WTC11 (cell line): Measurements from ENCODE around the gene SUPT4H1. TPM values are rescaled to one million over a fixed set of nuclear protein-coding genes. Genes with fewer than 3 reads are reported as not detected.
A peak's percentile ranks its signal among the peaks of the same experiment; 100 is the strongest.

ENCODE experiments used
- ATAC-seq: fragments of 200-7000 bp; cut with Tn5 transposase; 2 replicates; pipeline ENCODE4 v1.10.0; 2021; ENCODE audit warnings: mild to moderate bottlenecking, moderate library complexity
- CTCF ChIA-PET: fragments of 300-600 bp; sonication (Branson Sonifier 250); formaldehyde crosslinking; loops from one replicate; lab custom pipeline; 2021; ENCODE audit warnings: antibody characterized with exemption; lab: Charles Lee
- POLR2A ChIA-PET: fragments of 350-600 bp; sonication (Branson Sonifier 250); formaldehyde crosslinking; loops from one replicate; lab custom pipeline; 2021; ENCODE audit warnings: antibody characterized with exemption; lab: Charles Lee
- DNase-seq: peaks from one replicate; pipeline ENCODE4 v3.0.0; 2021; ENCODE audit warnings: low spot score
- H3K27ac Mint-ChIP-seq: 2 replicates; pipeline ENCODE4 v1.8.0; 2021; ENCODE audit warnings: mixed read lengths
- H3K27me3 Mint-ChIP-seq: 2 replicates; pipeline ENCODE4 v1.8.0; 2021; ENCODE audit warnings: low read depth, mild to moderate bottlenecking, moderate library complexity, mixed read lengths
- H3K36me3 Mint-ChIP-seq: 2 replicates; pipeline ENCODE4 v1.8.0; 2021; ENCODE audit warnings: mixed read lengths
- H3K4me1 Mint-ChIP-seq: 2 replicates; pipeline ENCODE4 v1.8.0; 2022; ENCODE audit warnings: mixed read lengths
- H3K4me3 Mint-ChIP-seq: 2 replicates; pipeline ENCODE4 v1.8.0; 2021; ENCODE audit warnings: mild to moderate bottlenecking, moderate library complexity, mixed read lengths
- H3K9me3 Mint-ChIP-seq: 2 replicates; pipeline ENCODE4 v1.8.0; 2021; ENCODE audit warnings: mixed read lengths
- ATF6 ChIP-seq: sonication (generic); formaldehyde crosslinking; IDR thresholded peaks from 2 replicates; pipeline ENCODE4 v1.8.1; 2023; ENCODE audit warnings: mild to moderate bottlenecking, missing genetic modification reagents
- ELF4 ChIP-seq: sonication (generic); formaldehyde crosslinking; IDR thresholded peaks from 2 replicates; pipeline ENCODE4 v1.8.1; 2022; ENCODE audit warnings: low read depth, mild to moderate bottlenecking, moderate library complexity, missing genetic modification reagents
- FOXJ3 ChIP-seq: sonication (generic); formaldehyde crosslinking; IDR thresholded peaks from 2 replicates; pipeline ENCODE4 v1.9.0; 2021; ENCODE audit warnings: missing genetic modification reagents, mild to moderate bottlenecking, borderline replicate concordance
- GRHL2 ChIP-seq: fragments of 250-450 bp; sonication (Bioruptor Pico); IDR thresholded peaks from 2 replicates; pipeline ENCODE4 v1.8.0; 2022; ENCODE audit warnings: mild to moderate bottlenecking, moderate library complexity; ENCODE audit not compliant: insufficient replicate concordance, severe bottlenecking
- HMGXB4 ChIP-seq: sonication (generic); formaldehyde crosslinking; IDR thresholded peaks from 2 replicates; pipeline ENCODE4 v1.8.1; 2023; ENCODE audit warnings: mild to moderate bottlenecking, moderate library complexity, missing genetic modification reagents
- IRF1 ChIP-seq: sonication (generic); formaldehyde crosslinking; IDR thresholded peaks from 2 replicates; pipeline ENCODE4 v1.8.0; 2023; ENCODE audit warnings: missing genetic modification reagents
- IRF2 ChIP-seq: sonication (generic); formaldehyde crosslinking; IDR thresholded peaks from 2 replicates; pipeline ENCODE4 v1.8.0; 2022; ENCODE audit warnings: low read depth, missing genetic modification reagents, borderline replicate concordance
- MLX ChIP-seq: sonication (generic); formaldehyde crosslinking; IDR thresholded peaks from 2 replicates; pipeline ENCODE4 v1.8.1; 2023; ENCODE audit warnings: mild to moderate bottlenecking, missing genetic modification reagents, moderate library complexity
- MXD4 ChIP-seq: fragments of 250-450 bp; sonication (Bioruptor Pico); IDR thresholded peaks from 2 replicates; pipeline ENCODE4 v1.8.0; 2021; ENCODE audit warnings: mild to moderate bottlenecking, moderate library complexity, borderline replicate concordance
- PRRX2 ChIP-seq: fragments of 250-450 bp; sonication (Bioruptor Pico); IDR thresholded peaks from 2 replicates; pipeline ENCODE4 v1.8.0; 2021; ENCODE audit warnings: mild to moderate bottlenecking
- SP1 ChIP-seq: sonication (generic); formaldehyde crosslinking; conservative IDR thresholded peaks from 2 replicates; pipeline ENCODE4 v1.8.1; 2022; ENCODE audit warnings: missing genetic modification reagents
- TP53 ChIP-seq: sonication (generic); formaldehyde crosslinking; IDR thresholded peaks from 2 replicates; pipeline ENCODE4 v1.8.1; 2023; ENCODE audit warnings: mild to moderate bottlenecking, missing genetic modification reagents
- ZNF138 ChIP-seq: sonication (generic); formaldehyde crosslinking; conservative IDR thresholded peaks from 2 replicates; pipeline ENCODE4 v1.8.1; 2022; ENCODE audit warnings: mild to moderate bottlenecking, moderate library complexity, missing genetic modification reagents
- ZNF263 ChIP-seq: sonication (generic); formaldehyde crosslinking; IDR thresholded peaks from 2 replicates; pipeline ENCODE4 v1.8.1; 2022; ENCODE audit warnings: low read depth, mild to moderate bottlenecking, moderate library complexity, missing genetic modification reagents
- ZNF317 ChIP-seq: sonication (generic); formaldehyde crosslinking; IDR thresholded peaks from 2 replicates; pipeline ENCODE4 v1.8.1; 2023; ENCODE audit warnings: low read depth, mild to moderate bottlenecking, moderate library complexity, missing genetic modification reagents, borderline replicate concordance
- ZNF512 ChIP-seq: sonication (generic); formaldehyde crosslinking; IDR thresholded peaks from 2 replicates; pipeline ENCODE4 v1.8.1; 2022; ENCODE audit warnings: missing genetic modification reagents, borderline replicate concordance
- ZNF671 ChIP-seq: fragments of 250-450 bp; sonication (Bioruptor Pico); IDR thresholded peaks from 2 replicates; pipeline ENCODE4 v1.8.0; 2021; ENCODE audit warnings: mild to moderate bottlenecking
- total RNA-seq: library from RNA; stranded (reverse); gene quantifications from 3 replicates; pipeline ENCODE4 v1.2.3, GENCODE V29; 2021

The SUPT4H1 gene
- total RNA-seq, 1 experiment from 2014 or later, result 85.5 TPM

- CTCF ChIA-PET, result interaction anchor here (1.3 to 8.3 kb wide), 2 partner anchors 8 to 15 kb away, joined by 3 to 97 read pairs; no protein-coding TSS in a partner anchor
- H3K27me3 Mint-ChIP-seq, result peaks cover 44% of the 10 kb centered on the region
- 0 out of 2 replicates have a peak, but pooled peaks cover 3% of the 10 kb centered on the region for H3K36me3 Mint-ChIP-seq
- peaks cover 18% of the 10 kb centered on the region for H3K4me1 Mint-ChIP-seq
- TF ChIP-seq SP1 (CRISPR knock-in tag) (no peak), FOXJ3 (CRISPR knock-in tag) (no peak), IRF2 (CRISPR knock-in tag) (no peak), TP53 (CRISPR knock-in tag) (no peak), ZNF138 (CRISPR knock-in tag) (no peak), ZNF671 (no peak), MLX (CRISPR knock-in tag) (no peak)
- POLR2A ChIA-PET, result interaction anchor here (0.7 kb wide), 1 partner anchor 144 kb away, joined by 6 read pairs; no protein-coding TSS in a partner anchor
- H3K27ac Mint-ChIP-seq, result no peak overlapping the region
- no peaks in the 10 kb centered on the region for H3K9me3 Mint-ChIP-seq
- H3K4me3 Mint-ChIP-seq, result no peak overlapping the region
- ATAC-seq (no peak), DNase-seq (no peak)
These were observed 31.3 kb downstream of the SUPT4H1 start for GRCh38 chr17:58320570-58321323.

GRCh38 chr17:58320163-58320558 is 31.8 kb downstream of the SUPT4H1 start:
- no peaks in the 10 kb centered on the region for H3K9me3 Mint-ChIP-seq
- no peak overlapping the region for H3K27ac Mint-ChIP-seq
- peaks cover 44% of the 10 kb centered on the region for H3K27me3 Mint-ChIP-seq
- peak; percentile 9 for DNase-seq
- TF ChIP-seq TP53 (CRISPR knock-in tag), result no peak
- no peak for TF ChIP-seq MXD4 (CRISPR knock-in tag)
- no peak for TF ChIP-seq HMGXB4 (CRISPR knock-in tag)
- no peak for TF ChIP-seq ZNF317
- TF ChIP-seq ZNF512, result no peak
- TF ChIP-seq GRHL2 (CRISPR knock-in tag), result no peak
- TF ChIP-seq ELF4 (CRISPR knock-in tag), result no peak
- TF ChIP-seq ZNF671, result no peak
- TF ChIP-seq ZNF263 (CRISPR knock-in tag), result no peak
- TF ChIP-seq IRF1 (CRISPR knock-in tag), result no peak
- TF ChIP-seq ATF6, result no peak
- no peak for TF ChIP-seq PRRX2
- 0 out of 2 replicates have a peak, but pooled peaks cover 3% of the 10 kb centered on the region for H3K36me3 Mint-ChIP-seq
- ChIA-PET POLR2A (interaction anchor here (0.5 kb wide), 1 partner anchor 64 kb away, joined by 3 read pairs; no protein-coding TSS in a partner anchor), CTCF (interaction anchor here (8.3 kb wide), 1 partner anchor 14 kb away, joined by 97 read pairs; no protein-coding TSS in a partner anchor)
- H3K4me1 Mint-ChIP-seq, result peaks cover 12% of the 10 kb centered on the region
- no peak for ATAC-seq
- H3K4me3 Mint-ChIP-seq, result no peak overlapping the region
